ENCODE data around the gene TRIM33. TPM values are rescaled to one million over a fixed set of nuclear protein-coding genes. Genes with fewer than 3 reads are reported as not detected.

Gene TRIM33
- total RNA-seq (33.3 and 41.1 TPM in 2 replicates), polyA plus RNA-seq (27.5 and 32.9 TPM in 2 replicates)

GRCh38 chr1:114511032-114511785, at the start of gene TRIM33:
TRIM33 (minus strand) TSS chr1:114511203; CDS start chr1:114511076, 127 bp downstream.
- no peaks in the 10 kb centered on the region for H3K9me3 ChIP-seq (ENCODE audit: low read depth)
- H3K9me2 ChIP-seq (replicated peaks; ENCODE audit: insufficient read depth) = no peaks in the 10 kb centered on the region
- peaks cover 42% of the 10 kb centered on the region for H4K20me1 ChIP-seq (ENCODE audit: insufficient read depth, poor library complexity, severe bottlenecking)
- peak within 1 kb of the TSS; percentile 96 for H2AFZ ChIP-seq
- peak within 1 kb of the TSS; percentile 97 for H3K4me3 ChIP-seq
- H3K4me2 ChIP-seq = peak within 1 kb of the TSS; percentile 95
- peaks cover 49% of the 10 kb centered on the region for H3K79me2 ChIP-seq
- H3K27me3 ChIP-seq = no peaks in the 10 kb centered on the region
- 1% methylated on average over 88 of the region's 90 CpGs for WGBS (ENCODE audit: low lambda C conversion rate, missing lambda C conversion rate)
- peak; percentile 97 for DNase-seq (ENCODE audit: low spot score)
- no peak for TF ChIP-seq EZH2phosphoT487 (IDR thresholded peaks at IDR 0.05; ENCODE audit: low read depth, severe bottlenecking, unreplicated experiment)
- TF ChIP-seq EZH2 (IDR thresholded peaks at IDR 0.05; ENCODE audit: borderline replicate concordance) = no peak
- no peak for TF ChIP-seq CTCF (IDR thresholded peaks at IDR 0.05; ENCODE audit: poor library complexity)
- peak within 1 kb of the TSS; percentile 98 for H3K27ac ChIP-seq
- H3K36me3 ChIP-seq (replicated peaks; ENCODE audit: insufficient read depth, low read depth) = no peaks in the 10 kb centered on the region
- peaks cover 25% of the 10 kb centered on the region for H3K4me1 ChIP-seq (ENCODE audit: insufficient read depth)

- H3K9me2 ChIP-seq (replicated peaks; ENCODE audit: insufficient read depth) = no peaks in the 10 kb centered on the region
- H3K36me3 ChIP-seq (replicated peaks; ENCODE audit: insufficient read depth, low read depth) = no peaks in the 10 kb centered on the region
- no peaks in the 10 kb centered on the region for H3K4me1 ChIP-seq (ENCODE audit: insufficient read depth)
- no peaks in the 10 kb centered on the region for H3K27me3 ChIP-seq
- H3K9me3 ChIP-seq (ENCODE audit: low read depth) = no peaks in the 10 kb centered on the region
- H2AFZ ChIP-seq = no peak overlapping the region
- no peaks in the 10 kb centered on the region for H4K20me1 ChIP-seq (ENCODE audit: insufficient read depth, poor library complexity, severe bottlenecking)
- TF ChIP-seq EZH2 (IDR thresholded peaks at IDR 0.05; ENCODE audit: borderline replicate concordance) (no peak), EZH2phosphoT487 (IDR thresholded peaks at IDR 0.05; ENCODE audit: low read depth, severe bottlenecking, unreplicated experiment) (no peak), CTCF (IDR thresholded peaks at IDR 0.05; ENCODE audit: poor library complexity) (no peak)
- no peak overlapping the region for H3K4me2 ChIP-seq
- H3K79me2 ChIP-seq = no peaks in the 10 kb centered on the region
- 93% methylated on average over 3 of the region's 3 CpGs for WGBS (ENCODE audit: low lambda C conversion rate, missing lambda C conversion rate)
- no peak overlapping the region for H3K27ac ChIP-seq
- no peak overlapping the region for H3K4me3 ChIP-seq
- no peak for DNase-seq (ENCODE audit: low spot score)
Measured at GRCh38 chr1:114559356-114559755, 48.4 kb upstream of the TRIM33 start.

GRCh38 chr1:114558544-114558943, 47.5 kb upstream of the TRIM33 start:
- no peaks in the 10 kb centered on the region for H3K79me2 ChIP-seq
- WGBS (ENCODE audit: low lambda C conversion rate, missing lambda C conversion rate) = 100% methylated on average over 1 of the region's 1 CpG
- DNase-seq (ENCODE audit: low spot score) = peak; percentile 10
- no peak overlapping the region for H3K27ac ChIP-seq
- no peaks in the 10 kb centered on the region for H3K9me2 ChIP-seq (replicated peaks; ENCODE audit: insufficient read depth)
- H3K4me3 ChIP-seq = no peak overlapping the region
- no peak overlapping the region for H3K4me2 ChIP-seq
- H3K9me3 ChIP-seq (ENCODE audit: low read depth) = no peaks in the 10 kb centered on the region
- TF ChIP-seq EZH2phosphoT487 (IDR thresholded peaks at IDR 0.05; ENCODE audit: low read depth, severe bottlenecking, unreplicated experiment) (no peak), CTCF (IDR thresholded peaks at IDR 0.05; ENCODE audit: poor library complexity) (peak; percentile 41)
- no peak overlapping the region for H2AFZ ChIP-seq
- no peaks in the 10 kb centered on the region for H3K4me1 ChIP-seq (ENCODE audit: insufficient read depth)
- no peaks in the 10 kb centered on the region for H4K20me1 ChIP-seq (ENCODE audit: insufficient read depth, poor library complexity, severe bottlenecking)
- H3K27me3 ChIP-seq = no peaks in the 10 kb centered on the region
- no peaks in the 10 kb centered on the region for H3K36me3 ChIP-seq (replicated peaks; ENCODE audit: insufficient read depth, low read depth)
